Testis (tissue), 2 donors: ENCODE results near the gene NLRP3.

ENCODE experiments used
- POLR2A ChIP-seq: fragments of 450-650 bp; IDR thresholded peaks from one replicate; pipeline ENCODE4 v1.6.1; 2017; ENCODE audit warnings: antibody characterized with exemption, mild to moderate bottlenecking, moderate library complexity
- TF ChIP-seq, protein P1 (sequence below), 3 experiments: fragments of 450-650 bp in 2 of 3; fragments of 200-600 bp in 1 of 3; sonication (generic) in 1 of 3; IDR thresholded peaks; one replicate each; pipeline ENCODE4 v1.5.1; 2016 to 2019; ENCODE audit warnings: antibody characterized with exemption in 3 of 3, mild to moderate bottlenecking in 2 of 3, moderate library complexity in 1 of 3

DNA sequence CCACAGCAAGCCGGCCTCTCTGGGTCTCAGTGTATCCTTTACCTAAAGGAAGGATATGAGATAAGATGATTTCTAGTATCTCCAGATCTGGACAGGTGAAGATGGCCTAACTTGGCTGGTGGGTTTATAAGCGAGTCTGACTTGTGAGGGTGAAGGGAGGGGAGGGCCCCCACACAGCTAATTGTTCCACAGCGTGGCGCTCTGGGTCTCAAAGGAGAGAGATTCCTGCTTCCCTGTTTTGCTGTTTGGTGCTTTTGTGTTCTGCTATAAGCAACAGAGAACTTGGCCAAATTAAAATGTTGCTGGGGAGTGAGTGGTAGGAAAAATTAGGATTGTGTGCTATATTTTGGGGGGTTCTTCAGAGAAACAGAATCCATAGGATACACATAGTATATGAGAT, 28.9 kb upstream of the NLRP3 start:
- TF ChIP-seq, protein P1, sequence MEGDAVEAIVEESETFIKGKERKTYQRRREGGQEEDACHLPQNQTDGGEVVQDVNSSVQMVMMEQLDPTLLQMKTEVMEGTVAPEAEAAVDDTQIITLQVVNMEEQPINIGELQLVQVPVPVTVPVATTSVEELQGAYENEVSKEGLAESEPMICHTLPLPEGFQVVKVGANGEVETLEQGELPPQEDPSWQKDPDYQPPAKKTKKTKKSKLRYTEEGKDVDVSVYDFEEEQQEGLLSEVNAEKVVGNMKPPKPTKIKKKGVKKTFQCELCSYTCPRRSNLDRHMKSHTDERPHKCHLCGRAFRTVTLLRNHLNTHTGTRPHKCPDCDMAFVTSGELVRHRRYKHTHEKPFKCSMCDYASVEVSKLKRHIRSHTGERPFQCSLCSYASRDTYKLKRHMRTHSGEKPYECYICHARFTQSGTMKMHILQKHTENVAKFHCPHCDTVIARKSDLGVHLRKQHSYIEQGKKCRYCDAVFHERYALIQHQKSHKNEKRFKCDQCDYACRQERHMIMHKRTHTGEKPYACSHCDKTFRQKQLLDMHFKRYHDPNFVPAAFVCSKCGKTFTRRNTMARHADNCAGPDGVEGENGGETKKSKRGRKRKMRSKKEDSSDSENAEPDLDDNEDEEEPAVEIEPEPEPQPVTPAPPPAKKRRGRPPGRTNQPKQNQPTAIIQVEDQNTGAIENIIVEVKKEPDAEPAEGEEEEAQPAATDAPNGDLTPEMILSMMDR (IDR thresholded peaks at IDR 0.05): no peak
- TF ChIP-seq POLR2A: no peak
